OCI-LY7 (cell line): ENCODE results near the gene HRH1.

Source experiments
- CTCF ChIP-seq: fragments of 200-600 bp; sonication (generic); conservative IDR thresholded peaks from 2 replicates; pipeline ENCODE4 v1.5.1; 2014; ENCODE audit warnings: mild to moderate bottlenecking, antibody characterized with exemption, low read length, moderate library complexity, mixed read lengths
- EZH2phosphoT487 ChIP-seq: fragments of 200-600 bp; sonication (generic); IDR thresholded peaks from 2 replicates; pipeline ENCODE4 v1.6.1; 2018; ENCODE audit warnings: low read depth, borderline replicate concordance, mild to moderate bottlenecking, mixed run types, antibody characterized with exemption, low read length, moderate library complexity, mixed read lengths

- TF ChIP-seq CTCF (no peak), EZH2phosphoT487 (no peak)
Measured at GRCh38 chr3:11275926-11276325, 121.6 kb downstream of the HRH1 start.
